ENCODE results near the gene TFF1.

GRCh38 chr21:42358261-42358660, 8.1 kb downstream of the TFF1 start:
- no peak for TF ChIP-seq EZH2phosphoT487 (IDR thresholded peaks at IDR 0.05; ENCODE audit: borderline replicate concordance, low read length)
- TF ChIP-seq EZH2 (IDR thresholded peaks at IDR 0.05; ENCODE audit: low read length, unreplicated experiment): no peak

Measured in PC-3 (cell line).